Measurements from ENCODE around the gene KCNH2. TPM values are rescaled to one million over a fixed set of nuclear protein-coding genes. Genes with fewer than 3 reads are reported as not detected.

KCNH2 gene
- total RNA-seq, 6 donors from 2014 or later, result 0.59 to 5.7 (median 3.1) TPM

- no peaks in the 10 kb centered on the region for H3K9me3 ChIP-seq
- DNase-seq (no peak), ATAC-seq (ENCODE audit: low FRiP score in 2 of 2) (no peak)
- no peak for TF ChIP-seq POLR2AphosphoS5 (IDR thresholded peaks at IDR 0.05)
- no peak for TF ChIP-seq EP300 (IDR thresholded peaks at IDR 0.05)
- TF ChIP-seq, protein P1, sequence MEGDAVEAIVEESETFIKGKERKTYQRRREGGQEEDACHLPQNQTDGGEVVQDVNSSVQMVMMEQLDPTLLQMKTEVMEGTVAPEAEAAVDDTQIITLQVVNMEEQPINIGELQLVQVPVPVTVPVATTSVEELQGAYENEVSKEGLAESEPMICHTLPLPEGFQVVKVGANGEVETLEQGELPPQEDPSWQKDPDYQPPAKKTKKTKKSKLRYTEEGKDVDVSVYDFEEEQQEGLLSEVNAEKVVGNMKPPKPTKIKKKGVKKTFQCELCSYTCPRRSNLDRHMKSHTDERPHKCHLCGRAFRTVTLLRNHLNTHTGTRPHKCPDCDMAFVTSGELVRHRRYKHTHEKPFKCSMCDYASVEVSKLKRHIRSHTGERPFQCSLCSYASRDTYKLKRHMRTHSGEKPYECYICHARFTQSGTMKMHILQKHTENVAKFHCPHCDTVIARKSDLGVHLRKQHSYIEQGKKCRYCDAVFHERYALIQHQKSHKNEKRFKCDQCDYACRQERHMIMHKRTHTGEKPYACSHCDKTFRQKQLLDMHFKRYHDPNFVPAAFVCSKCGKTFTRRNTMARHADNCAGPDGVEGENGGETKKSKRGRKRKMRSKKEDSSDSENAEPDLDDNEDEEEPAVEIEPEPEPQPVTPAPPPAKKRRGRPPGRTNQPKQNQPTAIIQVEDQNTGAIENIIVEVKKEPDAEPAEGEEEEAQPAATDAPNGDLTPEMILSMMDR (IDR thresholded peaks at IDR 0.05), result no peak
- no peak for TF ChIP-seq POLR2A (IDR thresholded peaks at IDR 0.05)
- peaks cover 43 to 69% (median 52%) of the 10 kb centered on the region in 4 donors for H3K4me1 ChIP-seq
- H3K36me3 ChIP-seq, result peaks cover 0 to 9% (median 0%) of the 10 kb centered on the region in 4 donors
- H3K4me3 ChIP-seq, result no peak overlapping the region
- no peak overlapping the region for H3K27ac ChIP-seq
- H3K27me3 ChIP-seq, result peaks cover 0 to 12% (median 2%) of the 10 kb centered on the region in 4 donors
- WGBS, 2 donors, result 40 to 74% methylated on average over 4 to 21 of the region's 22 CpGs
Observed at GRCh38 chr7:151009327-151010036, 31.4 kb upstream of the KCNH2 start.

DNA sequence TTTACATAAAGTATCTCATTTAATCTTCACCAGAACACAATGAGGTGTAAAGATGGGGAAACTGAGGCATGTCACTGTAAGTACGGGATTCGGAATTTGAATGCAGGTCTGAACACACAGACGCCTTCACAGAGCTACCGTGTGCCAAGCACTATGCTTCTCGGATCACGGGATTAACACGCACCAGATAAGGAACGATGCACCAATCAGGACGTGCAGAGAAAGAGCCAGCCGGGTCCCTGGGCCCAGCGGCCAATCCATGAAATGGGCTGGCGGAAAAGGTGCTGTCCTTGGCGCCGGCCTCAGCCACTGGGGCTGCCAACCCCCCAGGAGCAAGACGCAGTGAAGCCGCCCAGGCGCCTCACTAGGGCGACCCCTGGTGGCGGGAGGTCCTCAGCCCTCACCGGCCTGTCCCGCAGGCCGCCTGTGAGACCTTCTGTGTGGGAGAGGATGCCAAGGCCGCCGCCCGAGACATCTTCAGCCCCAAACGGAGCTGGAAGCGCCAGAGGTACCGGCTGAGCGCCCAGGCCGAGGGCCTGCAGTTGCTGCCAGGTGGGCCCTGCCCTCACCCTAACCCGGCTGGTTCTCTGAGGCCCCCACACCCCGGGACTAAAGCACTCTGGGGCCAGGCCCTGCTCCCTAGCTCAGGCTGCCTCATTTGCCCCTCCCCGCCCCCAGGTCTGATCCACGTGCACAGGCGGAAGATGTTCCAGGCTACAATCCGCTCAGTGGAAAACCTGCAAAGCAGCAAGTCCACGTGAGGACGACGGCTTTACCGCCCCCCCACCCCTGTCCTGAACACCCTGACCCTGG lies 30.6 kb upstream of the KCNH2 start:
- H3K9me3 ChIP-seq, result no peaks in the 10 kb centered on the region
- DNase-seq (peak; percentile 65 to 91), ATAC-seq (ENCODE audit: low FRiP score in 2 of 2) (peak; percentile 55 to 82)
- peak overlapping the region in 2 of 4 donors; percentile 10 to 28 for H3K27ac ChIP-seq
- H3K4me1 ChIP-seq, result peaks cover 43 to 63% (median 51%) of the 10 kb centered on the region in 4 donors
- peaks cover 0 to 7% (median 0%) of the 10 kb centered on the region in 4 donors for H3K36me3 ChIP-seq
- no peak for TF ChIP-seq POLR2AphosphoS5 (IDR thresholded peaks at IDR 0.05)
- TF ChIP-seq EP300 (IDR thresholded peaks at IDR 0.05), result no peak
- TF ChIP-seq, protein P1 (IDR thresholded peaks at IDR 0.05), result peak; percentile 56 to 82 (median 76)
- H3K4me3 ChIP-seq, result peak overlapping the region in 3 of 4 donors; percentile 4 to 28 (median 25)
- peaks cover 0 to 8% (median 1%) of the 10 kb centered on the region in 4 donors for H3K27me3 ChIP-seq
- 52 to 70% methylated on average over 25 to 32 of the region's 40 CpGs for WGBS, 2 donors

GRCh38 chr7:151008143-151008510 lies 30.0 kb upstream of the KCNH2 start:
- peaks cover 41 to 57% (median 46%) of the 10 kb centered on the region in 4 donors for H3K4me1 ChIP-seq
- peak overlapping the region in 2 of 4 donors; percentile 10 to 28 for H3K27ac ChIP-seq
- ATAC-seq (ENCODE audit: low FRiP score in 2 of 2) (peak in 1 of 2 donors; percentile 20), DNase-seq (no peak)
- peaks cover 0 to 2% (median 0%) of the 10 kb centered on the region in 4 donors for H3K27me3 ChIP-seq
- peaks cover 0 to 5% (median 0%) of the 10 kb centered on the region in 4 donors for H3K36me3 ChIP-seq
- 40 to 43% methylated on average over 11 of the region's 11 CpGs for WGBS, 2 donors
- H3K4me3 ChIP-seq, result peak overlapping the region in 3 of 4 donors; percentile 4 to 28 (median 25)
- no peaks in the 10 kb centered on the region for H3K9me3 ChIP-seq
- TF ChIP-seq POLR2AphosphoS5 (IDR thresholded peaks at IDR 0.05) (peak in 1 of 2 donors; percentile 4), EP300 (IDR thresholded peaks at IDR 0.05) (no peak), POLR2A (IDR thresholded peaks at IDR 0.05) (no peak)
- TF ChIP-seq, protein P1 (IDR thresholded peaks at IDR 0.05), result no peak

DNA sequence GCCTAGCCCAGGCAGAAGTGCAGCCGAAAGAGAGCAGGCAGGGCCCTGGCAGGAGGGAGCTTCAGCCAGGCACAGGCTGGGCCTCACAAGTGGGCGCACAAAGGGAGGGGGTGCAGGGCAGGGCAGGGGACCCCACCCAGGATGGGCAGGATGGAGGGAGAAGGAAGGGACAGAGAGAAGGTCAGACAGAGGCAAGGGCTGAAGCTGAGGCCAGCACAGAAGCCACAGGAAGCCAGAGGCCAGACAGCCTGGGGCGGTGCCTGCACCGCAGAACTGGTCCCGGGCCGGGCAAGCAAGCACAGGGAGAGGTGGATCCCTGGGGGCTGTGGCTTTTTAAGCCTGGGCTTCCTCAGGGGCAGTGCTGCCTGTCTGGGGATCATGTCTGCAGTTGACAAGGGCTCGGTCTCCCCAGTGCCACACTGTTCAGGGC lies 29.4 kb upstream of the KCNH2 start:
- TF ChIP-seq EP300 (IDR thresholded peaks at IDR 0.05) (no peak), POLR2AphosphoS5 (IDR thresholded peaks at IDR 0.05) (no peak), POLR2A (IDR thresholded peaks at IDR 0.05) (no peak)
- TF ChIP-seq, protein P1 (IDR thresholded peaks at IDR 0.05), result no peak
- H3K27ac ChIP-seq, result peak overlapping the region in 2 of 4 donors; percentile 39 to 48
- DNase-seq (no peak), ATAC-seq (ENCODE audit: low FRiP score in 2 of 2) (peak in 1 of 2 donors; percentile 42)
- no peaks in the 10 kb centered on the region for H3K9me3 ChIP-seq
- no peaks in the 10 kb centered on the region for H3K27me3 ChIP-seq
- peaks cover 38 to 52% (median 43%) of the 10 kb centered on the region in 4 donors for H3K4me1 ChIP-seq
- peaks cover 0 to 5% (median 0%) of the 10 kb centered on the region in 4 donors for H3K36me3 ChIP-seq
- no peak overlapping the region for H3K4me3 ChIP-seq
- WGBS, 2 donors, result 61 to 64% methylated on average over 6 to 7 of the region's 7 CpGs
